ENCODE results near the gene NOS1AP.
"Not testable (repeated sequence)": the region's sequence is repeated elsewhere in the genome, so short reads cannot be mapped to it uniquely, and the experiment has no call there.

Gene NOS1AP

GRCh38 chr1:162172311-162173102 is 103.0 kb downstream of the NOS1AP start:
- no peak for DNase-seq

- not testable (repeated sequence) for DNase-seq
Observed at GRCh38 chr1:162173607-162174006, 104.1 kb downstream of the NOS1AP start.

DNA sequence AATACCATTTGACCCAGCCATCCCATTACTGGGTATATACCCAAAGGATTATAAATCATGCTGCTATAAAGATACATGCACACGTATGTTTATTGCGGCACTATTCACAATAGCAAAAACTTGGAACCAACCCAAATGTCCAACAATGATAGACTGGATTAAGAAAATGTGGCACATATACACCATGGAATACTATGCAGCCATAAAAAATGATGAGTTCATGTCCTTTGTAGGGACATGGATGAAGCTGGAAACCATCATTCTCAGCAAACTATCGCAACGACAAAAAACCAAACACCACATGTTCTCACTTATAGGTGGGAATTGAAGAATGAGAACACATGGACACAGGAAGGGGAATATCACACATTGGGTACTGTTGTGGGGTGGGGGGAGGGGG is 104.5 kb downstream of the NOS1AP start:
- not testable (repeated sequence) for DNase-seq

DNA sequence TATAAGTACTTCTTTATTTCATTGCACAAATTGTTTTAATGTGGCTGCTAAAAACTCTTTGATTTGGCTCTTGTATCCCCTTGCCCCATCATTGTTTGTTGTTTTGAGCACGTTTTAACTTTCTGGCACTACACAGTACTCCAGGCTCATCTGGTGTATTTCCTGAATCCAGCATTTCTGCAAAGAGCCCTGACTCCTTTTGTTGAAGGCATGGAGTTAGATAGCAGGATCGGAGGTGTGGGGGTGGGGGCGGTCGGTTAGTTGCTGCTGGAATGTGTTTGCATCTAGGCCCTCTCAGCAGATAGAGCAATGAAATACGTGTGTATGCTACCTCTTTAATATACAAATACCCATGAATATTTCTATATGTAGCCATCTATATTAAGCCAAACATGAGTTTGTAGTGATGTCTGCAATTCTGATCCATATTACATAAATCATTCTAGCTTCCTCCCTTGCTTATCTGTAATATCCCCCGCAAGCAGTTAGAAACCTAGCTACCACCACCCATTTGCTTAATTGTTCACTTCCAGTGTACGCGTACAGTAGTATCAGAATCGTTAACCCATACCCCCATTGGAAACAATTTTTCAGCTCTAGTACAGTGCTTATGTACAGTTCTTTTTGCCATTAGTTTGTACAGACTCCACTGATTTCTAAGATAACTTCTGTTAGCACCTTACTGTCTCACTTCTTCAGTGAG is 106.0 kb downstream of the NOS1AP start:
- DNase-seq = no peak

DNA sequence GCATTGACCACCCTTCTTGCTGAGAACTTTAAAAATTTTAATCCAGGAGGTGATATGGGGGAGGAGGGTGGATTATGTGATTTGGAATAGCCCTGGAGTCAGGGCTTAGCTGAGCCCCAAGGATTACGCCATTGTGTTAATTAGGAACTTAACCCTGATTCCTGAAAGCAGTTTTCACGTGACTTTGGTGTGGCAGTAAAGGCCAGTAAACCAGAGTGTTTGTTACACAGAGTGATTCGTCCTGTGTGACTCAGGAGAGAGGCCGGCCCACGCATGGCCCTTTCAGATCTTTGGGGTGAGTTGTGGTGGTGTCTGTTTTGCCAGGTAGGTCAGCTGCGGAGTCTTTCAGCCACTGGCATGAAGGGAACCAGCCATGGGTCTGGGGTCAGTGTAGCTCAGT is 107.6 kb downstream of the NOS1AP start:
- no peak for DNase-seq

GRCh38 chr1:162178432-162178831 is 108.9 kb downstream of the NOS1AP start:
- no peak for DNase-seq

GRCh38 chr1:162179121-162179520 is 109.6 kb downstream of the NOS1AP start:
- no peak for DNase-seq

DNA sequence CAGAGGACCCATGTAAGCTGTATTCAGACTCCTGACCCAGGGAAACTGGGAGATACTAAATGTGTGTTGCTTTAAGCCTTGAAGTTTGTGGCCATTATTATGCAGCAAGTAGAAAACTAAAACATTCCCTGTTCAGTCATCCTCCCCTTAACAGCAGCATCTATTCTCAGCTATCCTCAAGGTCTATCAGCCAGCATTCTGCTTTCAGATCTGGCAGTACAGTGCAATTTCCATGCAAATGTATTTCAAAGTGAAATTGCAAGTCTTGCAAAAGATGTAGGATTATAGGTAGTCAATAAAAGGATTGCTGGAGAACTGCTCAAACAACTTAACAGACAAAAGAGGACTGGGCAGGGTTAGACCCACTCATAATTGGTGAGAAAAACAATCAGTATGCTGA is 111.3 kb downstream of the NOS1AP start:
- no peak for DNase-seq

GRCh38 chr1:162182090-162182489 is 112.6 kb downstream of the NOS1AP start:
- no peak for DNase-seq

DNA sequence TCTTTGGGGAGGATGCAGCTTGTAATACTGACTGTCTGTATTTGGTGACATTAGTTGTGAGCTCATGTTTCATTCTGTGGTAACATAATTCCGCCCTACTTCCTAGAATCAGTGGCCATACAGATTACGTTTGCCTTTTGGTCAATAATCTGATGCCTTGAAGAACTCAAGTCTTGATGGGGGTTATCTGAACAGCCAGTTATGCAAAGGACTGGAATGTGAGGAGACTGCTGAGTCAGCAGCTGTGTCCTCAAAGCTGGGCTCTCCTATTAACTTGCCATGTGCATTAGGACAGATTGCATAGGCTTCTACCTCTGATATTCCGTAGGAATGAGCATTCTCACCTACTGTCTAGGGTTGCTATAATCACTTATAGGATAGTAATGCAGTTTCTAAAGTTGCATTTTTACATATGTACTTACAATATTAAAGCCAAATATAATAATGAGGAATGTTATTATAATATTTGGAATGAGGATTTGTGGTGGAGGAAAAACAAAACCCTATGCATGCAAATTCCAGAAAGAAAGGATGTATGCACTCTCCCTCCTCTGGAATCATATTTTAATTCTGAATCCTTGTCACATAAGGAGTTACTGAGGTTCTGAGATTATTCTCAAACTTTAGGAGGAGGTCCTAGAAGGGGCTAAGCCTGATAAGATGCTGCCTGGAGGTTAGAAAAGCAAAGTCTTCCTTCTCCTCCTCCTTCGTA is 116.0 kb downstream of the NOS1AP start:
- DNase-seq = no peak

DNA sequence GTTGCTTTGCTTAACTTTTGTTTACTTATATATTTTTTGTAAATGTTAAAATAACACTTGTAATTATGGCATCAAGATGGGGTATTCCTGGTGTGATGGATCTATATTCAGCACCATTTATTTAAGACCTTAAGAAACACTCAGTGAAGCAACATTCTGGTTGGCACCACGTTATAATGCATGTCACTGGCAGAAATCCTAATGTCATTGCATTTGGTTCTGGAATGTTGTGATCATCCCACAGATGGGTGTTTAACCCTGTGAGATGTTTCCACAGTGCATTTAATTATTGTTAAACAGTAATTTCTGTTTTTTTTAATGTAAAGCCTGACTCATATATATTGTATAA is 116.5 kb downstream of the NOS1AP start:
- DNase-seq = no peak

GRCh38 chr1:162186406-162186805 is 116.9 kb downstream of the NOS1AP start:
- no peak for DNase-seq

GRCh38 chr1:162187687-162188276 is 118.3 kb downstream of the NOS1AP start:
- DNase-seq = no peak

- no peak for DNase-seq
Observed at GRCh38 chr1:162189345-162189744, 119.9 kb downstream of the NOS1AP start.

GRCh38 chr1:162191396-162192305 is 122.2 kb downstream of the NOS1AP start:
- DNase-seq = no peak

DNA sequence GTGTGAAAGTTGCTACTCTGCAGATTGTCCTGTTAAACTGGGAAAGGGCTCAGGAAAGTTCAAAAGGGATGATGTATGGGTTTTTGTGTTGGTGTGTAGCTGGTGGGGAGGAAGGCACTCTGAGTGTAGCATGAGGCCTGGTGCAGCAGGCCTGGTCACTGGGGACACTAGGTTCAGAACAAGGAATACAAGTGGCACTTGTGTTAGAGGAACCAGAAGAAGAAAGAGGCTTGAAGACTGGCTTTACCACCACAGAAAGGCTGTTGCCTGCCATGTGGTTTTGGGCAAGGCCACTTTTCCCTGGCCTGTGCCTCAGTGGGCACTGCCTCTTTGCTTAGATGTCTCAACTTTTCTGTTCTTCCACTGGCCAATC is 122.8 kb downstream of the NOS1AP start:
- DNase-seq = no peak

GRCh38 chr1:162192763-162193162 is 123.3 kb downstream of the NOS1AP start:
- DNase-seq = no peak

- no peak for DNase-seq
Observed at GRCh38 chr1:162193221-162193620, 123.7 kb downstream of the NOS1AP start.

DNA sequence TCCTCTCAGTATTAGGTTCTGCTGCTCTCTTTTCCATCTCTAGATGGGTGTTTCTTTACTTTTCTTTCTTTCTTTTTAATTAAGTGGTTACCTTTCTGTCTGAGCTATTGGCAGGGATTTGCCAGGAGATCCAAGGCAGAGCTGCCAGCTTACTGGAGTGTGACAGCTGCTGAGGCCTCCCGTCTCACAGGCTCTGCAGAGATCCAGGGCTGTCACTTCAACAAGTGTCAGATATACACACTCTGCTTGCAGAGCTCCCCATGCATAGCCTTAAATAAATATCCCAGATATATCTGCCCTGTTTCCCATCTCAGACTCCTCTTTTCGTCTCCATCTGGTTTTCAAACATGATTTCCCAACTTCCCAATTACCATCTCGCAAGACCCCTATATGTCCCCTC is 124.3 kb downstream of the NOS1AP start:
- DNase-seq = no peak

GRCh38 chr1:162195567-162195966 is 126.1 kb downstream of the NOS1AP start:
- no peak for DNase-seq

DNA sequence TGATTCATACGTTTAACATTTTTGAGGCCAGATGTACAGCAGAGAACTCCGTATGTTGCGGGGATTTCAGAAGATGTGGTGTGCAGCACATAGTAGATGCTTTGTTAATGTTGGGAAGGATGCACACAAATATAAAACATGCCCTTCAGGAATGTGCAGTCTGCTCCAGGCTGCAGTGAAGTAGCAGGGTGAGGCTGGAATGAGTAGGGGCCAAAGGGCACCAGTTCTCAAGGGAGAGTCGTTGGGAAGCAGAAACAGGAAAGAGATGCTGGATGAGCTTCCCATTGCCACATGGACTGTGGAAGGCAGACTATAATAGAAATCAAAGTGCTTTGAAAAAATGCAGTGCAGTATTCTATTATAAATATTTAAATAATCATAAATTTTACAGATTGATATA is 126.9 kb downstream of the NOS1AP start:
- DNase-seq = no peak

- no peak for DNase-seq
Observed at GRCh38 chr1:162197041-162197531, 127.6 kb downstream of the NOS1AP start.
